ENCODE measurements around the gene PDIK1L.
"Not testable (repeated sequence)": the region's sequence is repeated elsewhere in the genome, so short reads cannot be mapped to it uniquely, and the experiment has no call there.

PDIK1L gene

DNA sequence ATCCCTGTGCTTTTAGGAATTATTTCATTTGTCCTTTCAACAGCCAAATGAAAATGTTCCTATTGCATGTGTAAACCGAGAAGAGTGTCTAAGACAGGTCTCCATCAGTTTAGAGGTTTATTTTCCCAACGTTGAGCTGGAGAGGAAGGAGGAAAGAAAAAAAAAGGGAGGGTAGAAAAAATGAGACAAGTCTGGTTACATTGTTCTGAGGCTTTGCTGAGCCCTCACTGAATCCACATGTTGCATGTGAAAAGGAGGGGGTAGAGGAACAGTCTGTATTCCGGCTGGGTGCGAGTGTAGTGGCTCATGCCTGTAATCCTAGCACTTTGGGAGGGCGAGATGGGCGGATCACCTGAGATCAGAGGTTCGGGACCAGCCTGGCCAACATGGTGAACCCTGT lies 19.2 kb upstream of the PDIK1L start:
- no peak for DNase-seq

DNA sequence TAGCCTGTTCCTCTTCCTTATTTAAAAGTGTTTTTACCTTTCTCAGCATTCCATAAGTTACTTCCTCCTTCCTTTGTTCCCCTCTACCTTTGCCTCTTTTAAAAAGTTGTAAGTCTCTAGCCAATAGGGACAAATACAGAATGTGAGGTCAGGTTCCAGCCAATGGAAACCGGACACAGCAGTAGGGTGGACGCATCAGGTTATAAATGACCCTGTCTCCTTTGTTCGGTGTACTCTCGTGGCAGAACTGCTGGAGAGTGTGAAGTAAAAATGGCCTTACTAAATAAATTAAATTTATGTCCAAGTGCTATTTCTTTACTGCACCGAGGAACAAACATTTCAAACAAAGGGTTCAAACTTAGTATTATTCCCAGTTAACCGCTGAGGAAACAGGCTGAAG lies 18.1 kb upstream of the PDIK1L start:
- DNase-seq, result not testable (repeated sequence)

DNA sequence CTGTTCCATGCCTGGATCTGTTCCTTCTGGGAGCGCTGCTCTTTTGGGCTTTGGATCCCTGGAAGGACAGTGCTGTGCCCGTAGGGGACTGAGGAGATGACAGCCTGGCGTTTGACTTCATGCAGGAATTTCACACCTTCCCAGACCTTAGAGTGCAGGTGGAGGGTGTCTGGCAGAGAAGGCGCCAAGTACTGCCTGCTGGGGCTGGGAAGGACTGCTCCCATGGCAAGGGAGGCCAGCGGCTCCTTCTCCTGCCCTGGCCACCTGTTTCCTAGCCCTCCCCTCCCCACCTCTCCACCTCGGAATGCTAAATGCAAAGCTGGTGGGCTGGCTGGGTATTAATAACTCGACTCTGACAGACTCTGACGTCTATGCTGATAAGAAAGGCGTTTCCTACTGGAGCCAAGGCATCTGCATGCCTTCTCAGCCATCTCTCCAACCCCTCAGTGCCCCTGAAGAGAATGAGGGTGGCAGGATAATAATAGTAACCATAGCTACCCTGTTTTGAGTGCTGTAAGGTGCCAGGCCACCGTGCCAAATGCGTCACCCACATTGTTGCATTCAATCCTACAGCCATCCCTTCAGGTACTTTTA lies 17.5 kb upstream of the PDIK1L start:
- no peak for DNase-seq

DNA sequence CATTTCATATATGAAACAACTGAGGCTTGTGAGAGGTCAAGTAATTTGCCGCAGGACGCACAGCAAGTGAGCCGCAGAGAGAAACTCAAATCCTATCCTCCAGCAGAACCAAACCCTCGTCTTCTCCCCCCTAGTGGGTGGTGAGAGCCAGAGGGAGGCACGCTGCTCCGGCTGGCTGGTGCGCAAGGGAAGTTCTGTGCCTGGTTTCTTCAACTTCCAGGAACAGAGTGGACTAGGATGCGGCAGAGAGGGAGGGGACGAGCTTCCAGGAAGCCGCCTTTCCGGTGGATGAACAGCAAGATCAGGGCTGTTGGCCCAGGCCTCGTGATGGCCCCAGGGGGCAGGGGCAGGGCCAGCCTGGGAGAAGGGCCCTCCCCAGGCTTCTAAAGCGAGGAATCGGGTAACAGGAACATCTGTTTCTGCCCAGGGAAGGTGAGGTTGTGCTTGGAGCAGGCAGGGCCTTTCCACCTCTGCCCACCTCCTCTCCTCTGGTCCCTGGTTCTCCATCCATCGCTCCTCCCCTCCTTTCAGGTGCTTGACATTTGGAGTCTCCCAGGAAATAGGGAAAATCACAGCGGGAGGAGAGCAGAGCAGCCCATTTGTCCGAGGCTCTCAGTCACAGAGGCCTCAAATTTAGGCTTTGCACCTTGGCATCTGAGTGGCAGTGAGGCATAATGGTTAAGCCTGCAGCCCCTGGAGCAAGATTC lies 16.8 kb upstream of the PDIK1L start:
- no peak for DNase-seq

DNA sequence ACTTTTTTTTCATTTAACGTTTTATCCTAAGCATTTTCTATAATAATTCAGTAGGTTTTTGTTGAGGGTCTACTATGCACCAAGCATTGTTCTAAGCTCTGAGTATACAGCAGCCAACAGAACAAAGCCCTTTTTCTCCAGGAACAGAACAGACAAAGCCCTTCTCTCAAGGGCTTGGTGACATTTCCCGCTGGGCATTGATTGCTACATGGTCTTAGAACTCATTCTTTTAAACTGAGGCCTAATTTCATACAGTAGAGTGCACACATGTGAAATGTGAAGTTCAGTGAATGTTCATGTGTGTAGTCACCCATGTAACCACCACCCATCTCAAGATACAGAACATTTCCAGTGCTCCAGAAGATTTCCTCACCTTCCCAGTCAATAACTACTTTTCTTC lies 15.2 kb upstream of the PDIK1L start:
- no peak for DNase-seq

DNA sequence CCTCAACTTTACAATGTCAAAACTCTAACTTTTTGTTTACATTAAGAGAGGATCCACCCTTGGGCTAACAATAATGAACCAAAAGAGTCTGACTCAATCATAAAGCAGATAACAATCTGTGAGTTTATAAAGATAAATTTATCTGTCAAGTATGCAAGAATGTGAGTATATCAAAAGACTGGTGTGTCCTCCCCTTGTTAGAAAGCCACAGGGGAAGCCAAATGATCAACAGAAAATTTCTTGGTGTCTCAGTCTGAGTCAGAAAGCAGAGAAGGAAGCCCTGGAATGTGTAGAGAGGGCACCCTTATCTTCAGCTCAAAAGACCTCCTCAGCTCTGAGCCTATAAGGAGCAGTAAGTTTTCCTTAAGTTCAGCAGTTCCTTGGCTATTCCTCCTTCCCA lies 13.9 kb upstream of the PDIK1L start:
- no peak for DNase-seq

DNA sequence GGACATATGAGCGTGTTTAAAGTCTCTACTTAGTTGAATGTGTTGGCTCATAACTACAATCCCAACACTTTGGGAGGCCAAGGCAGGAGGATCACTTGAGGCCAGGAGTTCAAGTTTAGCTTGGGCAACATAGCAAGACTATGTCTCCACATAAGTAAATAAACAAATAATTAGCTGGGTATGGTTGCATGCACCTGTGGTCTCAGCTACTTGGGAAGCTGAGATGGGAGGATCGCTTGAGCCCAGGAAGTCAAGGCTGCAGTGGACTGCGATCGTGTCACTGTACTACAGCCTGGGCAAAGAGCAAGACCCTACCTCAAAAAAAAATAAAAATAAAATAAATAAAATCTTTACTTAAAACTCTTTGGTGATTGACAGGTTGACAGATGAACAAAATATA lies 13.0 kb upstream of the PDIK1L start:
- no peak for DNase-seq

DNA sequence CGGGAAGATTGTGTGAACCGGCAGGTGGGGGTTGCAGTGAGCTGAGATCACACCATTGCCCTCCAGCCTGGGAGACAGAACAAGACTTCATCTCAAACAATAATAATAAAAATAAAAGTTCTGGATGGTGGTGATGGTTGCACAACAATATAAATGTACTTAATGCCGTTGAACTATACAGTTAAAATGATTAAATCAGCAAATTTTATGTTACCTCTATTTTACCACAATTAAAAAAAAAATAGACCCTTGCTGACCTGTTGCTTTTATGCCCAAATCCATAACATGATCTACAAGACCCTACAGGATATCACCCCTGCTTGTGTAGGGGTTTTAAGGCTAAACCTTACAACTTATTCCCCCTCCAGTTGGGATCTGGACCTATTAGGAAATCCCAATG lies 11.8 kb upstream of the PDIK1L start:
- no peak for DNase-seq

DNA sequence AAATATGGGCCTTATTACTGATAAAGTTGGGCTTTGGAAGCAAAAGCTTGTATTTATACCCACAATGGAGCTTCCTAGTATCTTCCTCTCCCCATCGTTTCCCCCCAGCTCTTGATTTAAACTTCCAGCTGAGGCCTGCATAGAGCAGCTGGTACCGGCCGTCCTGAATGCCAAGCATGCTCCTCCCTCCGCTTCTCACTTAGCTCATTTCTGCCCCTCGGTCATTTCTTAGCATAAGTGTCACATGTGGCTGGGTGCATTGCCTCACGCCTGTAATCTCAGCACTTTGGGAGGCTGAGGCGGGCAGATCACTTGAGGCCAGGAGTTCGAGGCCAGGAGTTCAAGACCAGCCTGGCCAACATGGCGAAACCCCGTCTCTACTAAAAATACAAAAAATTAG lies 11.4 kb upstream of the PDIK1L start:
- not testable (repeated sequence) for DNase-seq

DNA sequence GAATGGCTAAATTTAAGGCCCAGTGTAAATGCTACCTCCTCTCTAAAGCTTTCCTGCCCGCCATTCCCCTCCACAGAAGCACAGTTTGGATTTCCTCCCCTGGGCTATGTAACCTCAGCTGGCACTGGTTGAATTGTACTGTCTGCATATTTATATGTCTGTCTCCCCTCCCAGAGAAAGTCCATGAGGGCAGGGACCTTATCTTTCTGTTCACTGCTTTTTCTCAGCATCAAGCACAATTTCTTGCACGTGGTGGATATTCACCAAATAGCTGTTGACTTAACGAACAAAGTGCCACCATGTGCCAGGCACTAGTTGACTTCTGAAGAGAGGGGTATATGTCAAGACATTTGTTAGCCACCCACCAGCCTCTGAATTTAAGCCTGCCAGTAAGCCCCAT lies 9.5 kb upstream of the PDIK1L start:
- DNase-seq, result no peak

DNA sequence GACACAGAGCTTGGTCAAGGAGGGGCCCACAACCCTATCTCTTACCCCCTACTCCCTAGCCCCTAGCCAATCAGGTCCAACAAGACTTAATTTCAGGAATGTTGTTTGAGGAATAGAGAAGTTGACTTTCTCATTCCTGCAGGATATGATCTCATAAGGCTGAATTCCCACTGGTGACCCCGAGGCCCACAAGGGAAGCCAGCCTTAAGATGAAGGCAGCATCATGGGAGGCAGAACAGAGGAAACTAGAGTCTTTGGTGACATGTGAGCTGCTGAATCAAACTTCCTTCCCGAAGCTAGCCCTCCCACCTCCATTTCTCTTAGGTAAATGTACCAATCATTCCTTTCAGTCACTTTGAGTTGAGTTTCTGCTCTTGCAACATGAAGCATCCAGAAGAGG lies 9.1 kb upstream of the PDIK1L start:
- no peak for DNase-seq

DNA sequence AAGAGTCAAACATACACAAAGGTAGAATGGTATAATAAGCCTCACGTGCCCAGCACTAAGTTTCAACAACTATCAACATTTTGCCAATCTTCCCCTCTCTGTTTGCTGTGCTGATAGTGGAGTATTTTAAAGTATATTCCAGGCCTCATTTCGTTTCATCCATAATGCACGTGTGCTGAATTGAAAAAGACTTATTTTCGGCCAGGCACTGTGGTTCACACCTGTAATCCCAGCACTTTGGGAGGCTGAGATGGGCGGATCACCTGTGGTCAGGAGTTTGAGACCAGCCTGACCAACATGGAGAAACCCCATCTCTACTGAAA lies 6.4 kb upstream of the PDIK1L start:
- DNase-seq, result not testable (repeated sequence)

DNA sequence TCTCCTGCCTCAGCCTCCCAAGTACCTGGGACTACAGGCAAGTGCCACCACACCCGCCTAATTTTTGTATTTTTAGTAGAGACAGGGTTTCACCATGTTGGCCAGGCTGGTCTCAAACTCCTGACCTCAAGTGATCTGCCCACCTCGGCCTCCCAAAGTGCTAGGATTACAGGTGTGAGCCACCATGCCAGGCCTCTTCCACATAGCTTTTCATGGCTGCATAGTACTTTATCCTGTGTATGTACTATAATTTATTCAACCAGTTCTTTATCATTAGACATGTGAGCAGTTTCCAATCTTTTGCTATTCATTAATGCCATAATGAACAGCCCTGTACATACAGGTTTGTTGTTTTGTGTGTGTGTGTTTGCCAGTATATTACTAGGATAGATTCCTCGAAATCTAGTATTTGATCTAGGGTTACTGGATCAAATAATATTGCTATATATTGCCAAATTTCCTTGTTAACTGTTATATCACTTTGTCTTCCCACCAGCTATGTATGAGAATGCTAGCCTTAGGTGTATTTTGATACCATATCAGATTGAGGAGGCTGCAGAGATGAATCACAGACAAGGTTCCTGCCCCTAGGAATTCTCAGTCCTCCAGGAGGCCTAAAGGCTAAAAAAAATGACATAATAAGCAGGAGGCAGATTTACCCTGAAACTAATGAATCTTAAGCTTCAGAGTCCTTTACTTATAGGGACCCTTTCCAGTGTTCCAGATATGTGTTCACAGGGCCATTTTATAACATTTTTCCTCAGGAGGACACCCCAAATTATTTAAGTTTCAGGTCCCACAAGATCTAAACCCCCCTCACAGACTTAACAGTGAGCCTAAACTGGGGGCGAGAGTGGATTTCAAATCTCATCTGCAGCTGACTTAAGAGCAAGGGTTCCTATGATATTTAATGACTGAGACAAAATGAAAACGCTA lies 2.1 kb upstream of the PDIK1L start:
- DNase-seq, result no peak

DNA sequence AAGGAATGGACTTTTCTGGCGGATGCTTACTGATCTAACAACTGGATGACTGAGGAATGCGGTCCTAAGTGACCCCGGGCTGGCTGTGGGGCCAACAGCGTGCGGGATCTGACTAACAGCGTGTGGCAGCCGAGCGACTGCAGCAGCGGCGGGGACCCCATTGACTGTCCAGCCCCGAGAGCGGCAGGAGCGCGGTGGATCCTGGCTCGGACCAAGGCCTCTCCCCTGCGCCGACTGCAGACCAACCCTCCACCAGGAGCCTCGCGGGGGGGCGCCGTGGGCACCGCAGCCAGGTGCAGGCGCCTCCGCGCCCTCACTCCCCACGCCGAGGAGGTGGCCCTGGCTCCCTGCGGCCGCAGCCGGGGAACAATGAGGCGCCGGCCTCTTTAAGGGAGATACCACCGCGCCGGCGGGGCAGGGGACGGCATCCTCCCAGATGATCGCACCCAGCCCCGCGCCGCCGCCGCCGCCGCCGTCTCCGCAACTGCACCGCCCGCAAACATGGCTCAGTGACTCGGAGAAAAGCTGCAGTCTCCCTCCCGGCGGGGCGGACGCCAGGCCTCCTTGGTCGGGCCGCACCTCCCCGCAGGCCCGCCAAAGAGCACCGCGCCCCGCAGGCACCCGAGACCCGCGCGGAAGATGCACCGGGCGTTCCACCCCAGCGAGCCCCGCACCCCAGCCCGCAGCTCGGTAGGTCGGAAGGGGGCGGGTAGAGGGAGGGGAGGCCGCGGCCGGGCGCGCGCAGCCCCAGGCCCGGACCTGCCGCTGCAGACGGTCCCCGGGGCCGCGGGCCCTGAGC lies 694 bp upstream of the PDIK1L start:
- peak; percentile 59 for DNase-seq

DNA sequence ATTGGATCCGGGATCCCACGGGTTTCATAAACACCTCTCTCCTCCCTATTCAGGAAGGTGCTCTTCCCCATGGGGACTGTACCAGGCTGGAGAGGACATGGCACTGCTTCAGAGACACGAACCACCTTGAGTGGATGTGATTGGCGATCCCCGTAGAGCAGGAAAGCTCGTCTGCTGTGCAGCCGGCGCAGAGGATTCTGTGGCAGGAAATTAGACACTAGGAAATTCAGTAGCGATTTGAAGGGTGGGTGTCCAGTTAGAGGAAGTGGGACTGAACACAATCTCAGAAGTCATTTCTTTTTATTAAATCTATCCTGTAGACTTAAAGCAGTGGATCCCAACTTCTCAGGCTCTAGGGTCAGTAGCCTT lies 767 bp downstream of the PDIK1L start:
- peak; percentile 53 for DNase-seq

DNA sequence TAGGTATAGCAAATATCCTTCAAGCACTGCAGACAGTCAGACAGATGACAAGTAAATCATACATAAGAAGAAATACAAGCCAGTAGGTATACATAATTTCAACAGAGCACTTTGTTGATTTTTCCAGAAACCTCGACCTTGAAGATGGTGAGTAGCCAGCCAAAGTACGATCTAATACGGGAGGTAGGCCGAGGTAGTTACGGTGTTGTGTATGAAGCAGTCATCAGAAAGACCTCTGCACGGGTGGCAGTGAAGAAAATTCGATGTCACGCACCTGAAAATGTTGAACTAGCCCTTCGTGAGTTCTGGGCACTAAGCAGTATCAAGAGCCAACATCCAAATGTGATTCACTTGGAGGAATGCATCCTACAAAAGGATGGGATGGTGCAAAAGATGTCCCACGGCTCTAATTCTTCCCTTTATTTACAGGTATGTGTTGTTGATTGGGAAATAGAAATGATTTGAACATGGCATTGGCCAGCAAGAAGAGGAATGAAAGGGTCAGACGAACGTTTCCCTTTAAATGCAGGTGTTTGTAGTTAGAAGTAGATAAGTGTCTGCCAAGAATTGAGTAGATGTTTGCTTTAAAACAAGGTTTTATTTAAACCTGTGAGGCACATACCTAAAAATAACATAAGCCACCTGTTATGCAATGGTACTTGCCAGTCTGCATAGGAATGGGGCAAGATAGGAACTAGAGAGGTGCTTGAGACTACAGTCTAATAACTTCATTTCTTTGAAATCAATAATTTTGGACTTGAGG lies 2.7 kb downstream of the PDIK1L start:
- no peak for DNase-seq

DNA sequence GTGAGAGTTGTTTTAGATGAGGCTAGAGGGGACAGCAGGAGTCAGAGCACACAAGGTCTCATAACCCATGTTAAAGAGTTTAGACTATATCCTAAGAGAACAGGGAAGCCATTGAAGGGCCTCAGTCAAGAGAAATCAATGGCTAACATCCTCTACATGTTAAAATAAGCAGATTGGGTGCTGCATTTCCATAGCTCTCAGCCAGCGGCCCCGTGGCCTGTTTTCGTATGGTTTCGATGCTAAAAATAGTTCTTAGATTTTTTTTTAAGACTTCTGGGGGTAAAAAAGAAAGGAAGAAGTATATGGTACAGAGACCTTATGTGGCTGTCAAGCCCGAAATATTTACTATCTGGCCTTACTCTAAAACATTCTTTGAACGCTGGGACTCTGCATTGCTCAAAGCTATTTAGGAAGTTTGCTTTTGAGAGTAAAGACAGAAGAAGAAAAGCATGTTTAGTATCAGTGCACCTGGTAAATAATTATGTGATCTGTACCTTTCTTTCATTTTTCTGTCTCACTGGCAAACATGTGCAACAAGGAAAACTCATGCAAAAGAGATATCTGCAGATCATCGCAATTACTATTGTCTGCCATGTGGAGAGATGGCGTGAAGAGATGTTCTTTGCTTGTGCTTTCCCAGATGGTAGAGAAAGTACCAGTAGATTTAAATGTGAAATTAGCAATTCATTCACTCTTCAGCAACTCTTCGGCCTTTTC lies 8.4 kb downstream of the PDIK1L start:
- DNase-seq, result no peak

DNA sequence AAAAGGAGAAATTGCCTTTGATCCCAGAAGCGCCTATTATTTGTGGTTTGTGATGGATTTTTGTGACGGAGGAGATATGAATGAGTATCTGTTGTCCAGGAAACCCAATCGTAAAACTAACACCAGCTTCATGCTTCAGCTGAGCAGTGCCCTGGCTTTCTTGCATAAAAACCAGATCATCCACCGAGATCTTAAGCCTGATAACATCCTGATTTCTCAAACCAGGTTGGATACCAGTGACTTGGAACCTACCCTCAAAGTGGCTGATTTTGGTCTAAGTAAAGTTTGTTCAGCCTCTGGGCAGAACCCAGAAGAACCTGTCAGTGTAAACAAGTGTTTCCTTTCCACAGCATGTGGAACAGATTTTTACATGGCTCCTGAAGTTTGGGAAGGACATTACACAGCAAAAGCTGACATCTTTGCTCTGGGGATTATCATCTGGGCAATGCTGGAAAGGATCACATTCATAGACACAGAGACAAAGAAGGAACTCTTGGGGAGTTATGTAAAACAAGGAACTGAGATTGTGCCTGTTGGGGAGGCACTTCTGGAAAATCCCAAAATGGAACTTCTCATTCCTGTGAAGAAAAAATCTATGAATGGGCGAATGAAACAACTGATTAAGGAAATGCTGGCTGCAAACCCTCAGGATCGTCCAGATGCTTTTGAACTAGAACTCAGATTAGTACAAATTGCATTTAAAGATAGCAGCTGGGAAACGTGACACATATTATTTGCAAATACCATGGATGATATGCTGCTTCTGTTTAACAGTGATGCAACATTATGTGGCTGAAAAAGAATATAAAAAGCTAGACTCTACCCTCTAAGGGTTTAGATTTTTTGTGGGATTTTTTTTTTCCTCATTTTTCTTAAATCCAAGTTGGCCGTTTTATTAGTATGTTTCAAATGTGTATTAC lies 10.5 kb downstream of the PDIK1L start:
- peak; percentile 69 for DNase-seq

DNA sequence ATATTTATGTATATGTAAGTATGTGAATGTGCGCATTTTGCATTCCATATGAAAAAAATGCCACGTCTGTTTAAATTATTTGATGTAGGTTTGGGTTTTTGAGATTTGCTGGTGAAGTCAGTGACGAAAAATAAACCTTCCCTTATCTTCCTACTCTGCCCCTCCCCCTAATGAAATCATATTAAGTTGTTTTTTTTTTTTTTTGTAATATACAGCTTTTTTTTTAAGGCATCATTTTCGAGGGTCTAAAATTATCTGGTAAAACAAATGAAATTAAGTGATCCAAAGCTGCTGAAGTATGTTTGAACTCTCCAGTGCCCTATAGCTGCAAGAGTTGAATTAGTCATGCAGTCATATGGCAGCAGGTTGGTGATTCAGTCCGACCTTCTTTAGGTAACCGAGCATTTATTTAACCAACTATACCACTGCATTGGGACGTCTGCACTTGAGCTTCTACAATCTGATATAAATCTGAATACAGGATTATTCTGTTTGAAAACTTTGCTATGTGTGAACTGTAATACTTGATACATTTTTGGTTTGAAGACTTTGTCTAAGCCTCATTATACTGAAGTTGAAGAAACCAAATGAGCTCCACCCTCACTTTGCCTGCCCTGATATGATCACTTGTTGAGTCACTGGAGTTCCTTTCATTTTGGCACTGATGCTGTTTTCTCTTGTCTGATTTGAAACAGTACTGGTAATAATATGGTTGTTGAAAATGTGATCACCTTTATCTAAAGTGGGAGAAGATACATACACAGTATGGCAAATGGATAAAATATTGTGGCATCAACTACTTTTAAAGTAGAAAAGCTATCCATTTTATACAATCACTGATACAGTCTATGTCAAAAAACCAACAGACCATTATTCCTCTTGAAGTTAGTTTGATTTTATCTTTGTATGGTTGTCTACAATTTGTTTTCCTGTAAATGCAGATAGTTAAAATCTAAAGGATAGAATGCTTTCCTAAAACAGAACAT lies 11.7 kb downstream of the PDIK1L start:
- DNase-seq, result peak; percentile 66

Measured in inflammatory macrophage treated with lipopolysaccharide for 4 hours (primary cell).